GM19467 (cell line): ENCODE measurements around the gene CERS5.
"Not testable (repeated sequence)": the region's sequence is repeated elsewhere in the genome, so short reads cannot be mapped to it uniquely, and the experiment has no call there.

ENCODE experiments used
- ATAC-seq: cut with Tn5 transposase; IDR thresholded peaks from one replicate; pipeline ENCODE4 v1.9.1; 2021; ENCODE audit warnings: mild to moderate bottlenecking, moderate library complexity; ENCODE audit not compliant: unreplicated experiment

CERS5 gene

GRCh38 chr12:50187084-50187900 is 20.1 kb upstream of the CERS5 start:
- no peak for ATAC-seq

GRCh38 chr12:50186681-50187080 is 19.5 kb upstream of the CERS5 start:
- ATAC-seq: no peak

DNA sequence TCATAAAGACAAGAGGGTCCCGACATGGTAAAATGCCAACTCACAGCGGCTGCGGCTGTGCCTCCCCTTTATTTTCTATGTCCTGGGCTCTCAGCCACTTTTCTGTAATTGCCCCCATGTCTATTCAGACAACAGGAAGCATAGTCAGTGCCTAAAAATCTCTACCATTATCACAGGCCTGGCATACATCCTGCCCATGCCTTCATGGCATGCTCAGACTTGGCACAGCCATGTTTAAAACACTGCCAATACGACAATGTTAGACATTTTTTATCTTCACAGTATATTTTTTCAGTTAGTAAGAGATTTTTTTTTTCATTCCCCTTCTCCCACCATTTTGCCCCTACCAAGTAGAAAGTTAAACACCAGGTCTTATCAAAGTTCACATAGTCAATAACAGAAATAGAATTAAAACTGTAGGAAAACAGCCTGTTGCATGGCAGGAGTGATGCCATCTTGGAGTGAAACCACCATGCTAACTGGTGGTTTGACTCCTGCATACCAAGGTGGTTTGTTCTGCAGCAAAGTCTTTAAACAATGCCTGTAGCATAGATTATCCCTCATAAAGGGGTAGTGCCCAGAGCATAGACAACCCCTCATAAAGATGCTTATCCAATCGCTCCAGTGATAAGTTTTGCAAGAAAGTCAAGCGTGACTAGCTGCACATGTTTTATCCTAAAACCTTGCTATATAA is 18.9 kb upstream of the CERS5 start:
- ATAC-seq: no peak

- ATAC-seq: no peak
These were observed 18.2 kb upstream of the CERS5 start for GRCh38 chr12:50185301-50185895.

DNA sequence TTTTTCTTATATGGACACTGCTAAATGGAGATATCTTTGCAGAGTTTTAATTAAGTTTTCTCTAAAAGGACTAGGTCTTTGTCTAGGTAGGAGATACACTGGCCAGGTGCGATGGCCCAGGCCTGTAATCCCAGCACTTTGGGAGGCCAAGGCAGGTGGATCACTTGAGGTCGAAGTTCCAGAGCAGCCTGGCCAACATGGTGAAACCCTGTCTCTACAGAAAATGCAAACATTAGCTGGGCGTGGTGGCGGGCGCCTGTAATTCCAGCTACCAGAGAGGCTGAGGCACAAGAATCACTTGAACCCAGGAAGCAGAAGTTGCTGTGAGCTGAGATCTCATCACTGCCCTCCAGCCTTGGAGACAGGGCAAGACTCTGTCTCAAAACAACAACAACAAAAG is 17.1 kb upstream of the CERS5 start:
- no peak for ATAC-seq

- ATAC-seq: no peak
These were observed 15.3 kb upstream of the CERS5 start for GRCh38 chr12:50182461-50182860.

DNA sequence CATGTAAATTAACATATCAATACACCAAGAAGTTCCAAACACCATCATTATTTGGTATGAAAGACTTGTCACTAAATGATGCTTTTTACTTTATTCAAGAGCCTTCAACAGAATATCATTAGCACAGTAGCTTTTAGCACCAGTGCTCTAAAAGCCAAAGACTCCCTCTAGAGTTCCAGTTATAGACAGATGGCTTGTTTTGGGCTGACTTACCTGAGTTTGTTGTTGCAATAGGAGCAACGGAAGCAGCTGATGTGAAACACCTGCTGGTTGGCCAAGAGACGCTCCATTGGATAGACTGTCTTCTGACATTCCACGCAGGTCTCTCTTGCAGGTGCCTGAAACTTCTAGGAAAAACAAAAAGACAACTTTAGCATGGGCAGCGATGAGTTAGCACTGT is 14.5 kb upstream of the CERS5 start:
- ATAC-seq: no peak

- ATAC-seq: no peak
These were observed 8.5 kb upstream of the CERS5 start for GRCh38 chr12:50175716-50176026.

DNA sequence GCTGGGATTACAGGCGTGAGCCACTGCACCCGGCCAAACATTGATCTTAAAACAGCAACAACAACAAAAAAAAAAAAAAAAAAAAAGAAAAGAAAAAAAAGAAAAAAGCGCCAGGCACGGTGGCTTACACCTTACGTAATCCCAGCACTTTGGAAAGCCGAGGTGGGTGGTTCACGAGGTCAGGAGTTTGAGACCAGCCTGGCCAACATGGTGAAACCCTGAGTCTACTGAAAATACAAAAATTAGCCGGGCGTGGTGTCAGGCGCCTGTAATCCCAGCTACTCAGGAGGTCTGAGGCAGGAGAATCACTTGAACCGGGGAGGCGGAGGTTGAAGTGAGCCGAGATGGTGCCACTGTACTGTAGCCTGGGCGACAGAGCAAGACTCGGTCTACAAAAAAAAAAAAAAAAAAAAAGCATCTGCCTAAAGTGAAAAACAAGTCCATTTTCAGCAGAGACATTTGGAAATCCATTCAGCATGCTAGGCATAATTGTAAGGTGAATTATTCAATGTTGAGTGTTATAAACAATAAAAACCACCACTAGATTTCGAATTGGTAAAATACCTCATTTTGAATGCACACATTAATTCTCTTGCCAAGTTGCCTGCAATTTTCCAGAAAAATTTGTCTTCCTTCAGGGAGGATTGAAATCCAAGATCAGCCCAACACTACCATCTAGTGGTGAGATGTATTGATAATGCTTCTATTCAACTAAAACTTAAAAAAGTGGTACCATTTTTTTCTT is 8.0 kb upstream of the CERS5 start:
- ATAC-seq: no peak

DNA sequence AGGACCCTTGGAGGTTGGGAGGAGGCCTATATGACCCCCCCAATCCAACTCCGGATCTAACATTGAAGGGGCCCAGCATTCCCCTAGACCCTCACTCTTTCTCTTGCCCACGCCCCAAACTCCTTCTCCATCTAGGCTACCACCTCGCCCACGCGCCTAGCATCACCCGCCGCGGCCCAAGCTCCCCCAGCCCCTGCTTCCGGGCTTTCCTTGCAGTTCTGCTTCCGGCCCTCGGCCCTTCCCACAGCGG is 445 bp downstream of the CERS5 start:
- ATAC-seq: no peak

DNA sequence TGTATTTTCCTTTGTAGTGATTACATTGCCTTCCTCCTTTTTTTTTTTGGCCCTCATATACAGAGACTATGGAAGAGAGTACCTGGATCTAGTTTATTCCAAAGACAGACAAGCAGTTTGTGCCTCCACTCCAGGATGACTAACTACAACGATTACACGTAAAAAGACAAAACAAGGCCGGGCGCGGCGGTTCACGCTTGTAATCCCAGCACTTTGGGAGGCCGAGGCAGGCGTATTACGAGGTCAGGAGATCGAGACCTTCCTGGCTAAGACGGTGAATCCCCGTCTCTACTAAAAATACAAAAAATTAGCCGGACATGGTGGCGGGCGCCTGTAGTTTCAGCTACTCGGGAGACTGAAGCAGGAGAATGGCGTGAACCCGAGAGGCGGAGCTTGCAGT is 2.2 kb downstream of the CERS5 start:
- ATAC-seq: no peak

DNA sequence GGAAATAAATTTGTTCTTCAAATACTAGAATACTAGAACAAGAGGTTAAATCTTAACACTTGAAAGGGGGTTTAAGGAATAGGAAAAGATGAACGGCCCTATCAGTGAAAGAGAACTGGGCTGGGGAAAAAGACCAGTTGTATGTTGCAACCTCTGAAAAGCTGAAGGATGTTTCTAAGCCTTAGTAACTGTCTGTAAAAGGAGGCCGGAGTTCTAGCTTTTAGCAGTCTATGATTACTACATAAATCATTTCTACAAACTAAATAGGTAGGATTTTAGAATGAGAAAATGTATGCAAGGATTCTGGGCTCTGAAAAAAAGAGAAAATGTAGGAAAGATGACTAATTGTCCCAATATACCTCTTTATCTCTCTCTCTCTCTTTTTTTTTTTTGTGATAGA is 4.9 kb downstream of the CERS5 start:
- no peak for ATAC-seq

DNA sequence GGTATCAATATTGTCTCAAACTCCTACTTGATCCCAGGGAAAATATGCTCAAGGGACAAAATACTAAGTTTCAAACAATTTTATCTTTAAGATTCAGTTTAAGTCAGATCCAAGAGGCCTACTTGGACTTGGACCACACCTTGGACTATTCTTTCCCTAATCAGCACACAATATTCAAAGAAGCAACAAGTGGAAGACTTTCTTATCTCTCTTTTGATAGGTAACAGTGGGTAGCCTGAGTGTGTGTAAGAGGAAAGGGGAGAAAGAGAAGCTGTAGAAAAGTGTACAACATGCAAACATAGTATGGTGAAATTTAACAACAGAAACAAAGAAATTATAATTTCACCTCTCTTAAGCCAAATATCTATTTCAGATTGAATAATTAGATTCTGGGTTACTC is 6.5 kb downstream of the CERS5 start:
- ATAC-seq: no peak

- no peak for ATAC-seq
These were observed 9.9 kb downstream of the CERS5 start for GRCh38 chr12:50157259-50157658.

- no peak for ATAC-seq
These were observed 10.5 kb downstream of the CERS5 start for GRCh38 chr12:50156641-50157040.

- not testable (repeated sequence) for ATAC-seq
These were observed 12.2 kb downstream of the CERS5 start for GRCh38 chr12:50154947-50155346.

GRCh38 chr12:50151047-50151687 is 16.0 kb downstream of the CERS5 start:
- no peak for ATAC-seq

- no peak for ATAC-seq
These were observed 17.9 kb downstream of the CERS5 start for GRCh38 chr12:50149311-50149710.

- ATAC-seq: not testable (repeated sequence)
These were observed 19.2 kb downstream of the CERS5 start for GRCh38 chr12:50148011-50148410.

- ATAC-seq: no peak
These were observed 19.9 kb downstream of the CERS5 start for GRCh38 chr12:50147281-50147680.

GRCh38 chr12:50145439-50145838 is 21.7 kb downstream of the CERS5 start:
- no peak for ATAC-seq
